HG03108 (cell line): Measurements from ENCODE around the gene TTC31.
"Not testable (repeated sequence)": the region's sequence is repeated elsewhere in the genome, so short reads cannot be mapped to it uniquely, and the experiment has no call there.

ENCODE experiments used
- ATAC-seq: cut with Tn5 transposase; IDR thresholded peaks from one replicate; pipeline ENCODE4 v1.9.1; 2021; ENCODE audit warnings: moderate library complexity; ENCODE audit not compliant: unreplicated experiment

The TTC31 gene

GRCh38 chr2:74482801-74483674, at the start of gene TTC31, which contains the start of gene CCDC142:
Gene TTC31 (plus strand): TSS chr2:74483081. CDS start chr2:74483096, 15 bp downstream.
Gene CCDC142 (minus strand): TSS chr2:74482998. CDS start chr2:74482837, 161 bp downstream.
- ATAC-seq, result peak; percentile 88

- ATAC-seq, result no peak
These were observed 46.6 kb upstream of the TTC31 start for GRCh38 chr2:74436111-74436805.

- no peak for ATAC-seq
These were observed 45.8 kb upstream of the TTC31 start for GRCh38 chr2:74436848-74437695.

- ATAC-seq, result no peak
These were observed 44.6 kb upstream of the TTC31 start for GRCh38 chr2:74438248-74438647.

GRCh38 chr2:74439373-74439772, 43.5 kb upstream of the TTC31 start:
- ATAC-seq, result no peak

GRCh38 chr2:74439803-74440377, 43.0 kb upstream of the TTC31 start:
- ATAC-seq, result no peak

- peak; percentile 89 for ATAC-seq
These were observed 42.3 kb upstream of the TTC31 start for GRCh38 chr2:74440378-74441169.

- no peak for ATAC-seq
These were observed 41.7 kb upstream of the TTC31 start for GRCh38 chr2:74441170-74441689.

- peak; percentile 32 for ATAC-seq
These were observed 41.0 kb upstream of the TTC31 start, which contains the start of gene RTKN for GRCh38 chr2:74441690-74442482. Gene RTKN (minus strand): TSS chr2:74441937. CDS start chr2:74441816, 121 bp downstream.

GRCh38 chr2:74442483-74443297, 40.2 kb upstream of the TTC31 start:
- ATAC-seq, result not testable (repeated sequence)

GRCh38 chr2:74444498-74445318, 38.2 kb upstream of the TTC31 start:
- no peak for ATAC-seq

- no peak for ATAC-seq
These were observed 35.5 kb upstream of the TTC31 start for GRCh38 chr2:74447230-74447999.

GRCh38 chr2:74448771-74449170, 34.1 kb upstream of the TTC31 start:
- ATAC-seq, result no peak

GRCh38 chr2:74450570-74451190, 32.2 kb upstream of the TTC31 start:
- no peak for ATAC-seq

- peak; percentile 35 for ATAC-seq
These were observed 28.0 kb upstream of the TTC31 start, which contains the start of gene INO80B for GRCh38 chr2:74454654-74455511. Gene INO80B (plus strand): TSS chr2:74455087. CDS start chr2:74455117, 30 bp downstream.
